Activated CD4-positive, alpha-beta T cell treated with anti-CD3 and anti-CD28 coated beads, Interleukin-2, amount 10 ng/mL, durations not matched to agents 24 days and 14 days (primary cell): ENCODE measurements around the gene AQP1. TPM values are rescaled to one million over a fixed set of nuclear protein-coding genes. Genes with fewer than 3 reads are reported as not detected.

Experiments used
- DNase-seq: peaks from one replicate; pipeline ENCODE4 v3.0.0; 2022
- H3K27ac Mint-ChIP-seq: one replicate; pipeline ENCODE4 v1.8.0; 2022; ENCODE audit warnings: mild to moderate bottlenecking, mixed read lengths
- H3K27me3 Mint-ChIP-seq: one replicate; pipeline ENCODE4 v1.8.0; 2022; ENCODE audit warnings: mixed read lengths
- H3K36me3 Mint-ChIP-seq: one replicate; pipeline ENCODE4 v1.8.0; 2022; ENCODE audit warnings: low read depth, mild to moderate bottlenecking, mixed read lengths
- H3K4me1 Mint-ChIP-seq: one replicate; pipeline ENCODE4 v1.8.0; 2021; ENCODE audit warnings: mixed read lengths
- H3K4me3 Mint-ChIP-seq: one replicate; pipeline ENCODE4 v1.8.0; 2022; ENCODE audit warnings: mild to moderate bottlenecking, moderate library complexity, mixed read lengths
- H3K9me3 Mint-ChIP-seq: one replicate; pipeline ENCODE4 v1.8.0; 2021; ENCODE audit warnings: mixed read lengths
- intact Hi-C: fragments of 100-400 bp; cut with micrococcal nuclease; formaldehyde crosslinking; loops from one replicate; pipeline ENCODE4 v1.15.1; 2023
- total RNA-seq: library from RNA; stranded (reverse); gene quantifications from 2 replicates; pipeline ENCODE4 v1.2.3, GENCODE V29; 2022

The AQP1 gene
- total RNA-seq, 1 donor from 2014 or later, result not detected

DNA sequence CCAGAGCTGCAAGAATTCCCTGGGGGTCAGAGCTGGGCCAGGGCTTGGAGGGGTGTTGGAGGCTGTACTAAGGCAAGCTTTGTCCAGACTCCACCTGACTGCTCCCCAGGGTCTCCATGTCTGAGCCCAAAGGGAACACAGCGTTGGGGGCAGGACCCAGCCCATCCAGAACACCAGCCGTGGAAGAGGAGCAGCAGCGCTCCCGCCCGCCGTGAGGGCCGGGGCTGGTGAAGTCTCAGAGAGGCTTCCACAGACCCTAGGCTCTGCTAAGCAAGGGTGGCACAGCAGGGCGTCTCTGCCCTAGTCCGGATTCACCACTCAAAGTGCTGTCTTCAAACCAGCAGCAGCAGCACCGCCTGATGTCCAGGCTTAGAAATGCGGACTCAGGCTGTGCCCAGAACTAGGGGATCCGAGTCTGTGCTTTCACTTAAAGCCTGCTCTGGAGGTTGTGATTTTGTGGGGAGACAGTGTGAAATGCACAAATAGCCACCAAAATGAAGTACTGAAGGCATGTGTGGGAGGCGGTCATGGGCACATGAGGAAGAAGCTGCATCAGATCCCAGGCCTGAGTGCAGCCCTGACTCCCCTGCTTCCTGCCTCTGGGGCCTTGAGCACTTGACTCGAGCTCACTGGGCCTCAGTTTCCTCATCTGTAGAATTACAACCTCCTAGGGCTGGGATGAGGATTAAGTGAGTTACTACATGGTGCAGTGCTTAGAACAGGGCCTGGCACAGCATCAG is 16.6 kb upstream of the AQP1 start:
- H3K27ac Mint-ChIP-seq, result no peak overlapping the region
- H3K4me3 Mint-ChIP-seq, result no peak overlapping the region
- no peaks in the 10 kb centered on the region for H3K36me3 Mint-ChIP-seq
- H3K9me3 Mint-ChIP-seq, result no peaks in the 10 kb centered on the region
- no peak for DNase-seq
- intact Hi-C loops, result no loop called here
- H3K27me3 Mint-ChIP-seq, result peaks cover 3% of the 10 kb centered on the region
- no peaks in the 10 kb centered on the region for H3K4me1 Mint-ChIP-seq

DNA sequence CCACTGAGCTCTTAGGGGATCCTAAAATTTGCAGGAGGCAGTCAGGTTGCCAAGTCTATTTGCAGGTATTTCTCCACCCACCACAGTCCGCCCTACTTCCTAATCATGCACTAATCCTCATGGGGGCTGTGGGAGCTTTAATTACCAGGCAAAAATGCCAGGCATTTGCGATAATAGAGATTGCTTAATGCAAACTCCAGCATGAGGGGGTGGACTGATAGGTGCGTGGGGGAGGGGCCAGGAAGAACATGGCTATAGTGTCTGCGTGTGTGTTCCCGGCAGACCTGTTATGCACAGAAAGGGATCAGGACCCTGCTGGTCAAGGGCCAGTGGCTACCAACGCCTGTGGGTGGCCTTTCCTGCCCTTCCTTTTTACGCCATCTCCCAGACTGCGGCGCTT is 15.6 kb upstream of the AQP1 start:
- intact Hi-C loops, result no loop called here
- H3K4me3 Mint-ChIP-seq, result no peak overlapping the region
- no peaks in the 10 kb centered on the region for H3K36me3 Mint-ChIP-seq
- no peaks in the 10 kb centered on the region for H3K4me1 Mint-ChIP-seq
- DNase-seq, result no peak
- H3K27me3 Mint-ChIP-seq, result no peaks in the 10 kb centered on the region
- no peaks in the 10 kb centered on the region for H3K9me3 Mint-ChIP-seq
- H3K27ac Mint-ChIP-seq, result no peak overlapping the region

GRCh38 chr7:30896783-30897637 is 14.6 kb upstream of the AQP1 start:
- H3K36me3 Mint-ChIP-seq, result no peaks in the 10 kb centered on the region
- H3K9me3 Mint-ChIP-seq, result no peaks in the 10 kb centered on the region
- intact Hi-C loops, result no loop called here
- no peak overlapping the region for H3K4me3 Mint-ChIP-seq
- no peak for DNase-seq
- no peaks in the 10 kb centered on the region for H3K27me3 Mint-ChIP-seq
- peaks cover 2% of the 10 kb centered on the region for H3K4me1 Mint-ChIP-seq
- H3K27ac Mint-ChIP-seq, result no peak overlapping the region

GRCh38 chr7:30897770-30898169 is 13.9 kb upstream of the AQP1 start:
- Mint-ChIP-seq H3K36me3 (no peaks in the 10 kb centered on the region), H3K9me3 (no peaks in the 10 kb centered on the region), H3K27me3 (no peaks in the 10 kb centered on the region), H3K27ac (no peak overlapping the region), H3K4me3 (no peak overlapping the region), H3K4me1 (peaks cover 2% of the 10 kb centered on the region)
- DNase-seq, result no peak
- intact Hi-C loops, result no loop called here

GRCh38 chr7:30898411-30898810 is 13.2 kb upstream of the AQP1 start:
- Mint-ChIP-seq H3K4me1 (peaks cover 2% of the 10 kb centered on the region), H3K9me3 (no peaks in the 10 kb centered on the region), H3K27ac (no peak overlapping the region), H3K4me3 (no peak overlapping the region), H3K27me3 (no peaks in the 10 kb centered on the region), H3K36me3 (no peaks in the 10 kb centered on the region)
- intact Hi-C loops, result no loop called here
- DNase-seq, result no peak

GRCh38 chr7:30899066-30899465 is 12.6 kb upstream of the AQP1 start:
- Mint-ChIP-seq H3K36me3 (no peaks in the 10 kb centered on the region), H3K4me1 (peaks cover 2% of the 10 kb centered on the region), H3K9me3 (no peaks in the 10 kb centered on the region), H3K27ac (no peak overlapping the region), H3K27me3 (no peaks in the 10 kb centered on the region), H3K4me3 (no peak overlapping the region)
- DNase-seq, result no peak
- intact Hi-C loops, result no loop called here

GRCh38 chr7:30899630-30900029 is 12.0 kb upstream of the AQP1 start:
- Mint-ChIP-seq H3K9me3 (no peaks in the 10 kb centered on the region), H3K27me3 (no peaks in the 10 kb centered on the region), H3K4me1 (peaks cover 2% of the 10 kb centered on the region), H3K4me3 (no peak overlapping the region), H3K27ac (no peak overlapping the region), H3K36me3 (no peaks in the 10 kb centered on the region)
- no peak for DNase-seq
- intact Hi-C loops, result no loop called here

GRCh38 chr7:30900053-30900452 is 11.6 kb upstream of the AQP1 start:
- Mint-ChIP-seq H3K27ac (no peak overlapping the region), H3K9me3 (no peaks in the 10 kb centered on the region), H3K4me1 (peaks cover 2% of the 10 kb centered on the region), H3K27me3 (no peaks in the 10 kb centered on the region), H3K36me3 (no peaks in the 10 kb centered on the region), H3K4me3 (no peak overlapping the region)
- DNase-seq, result no peak
- intact Hi-C loops, result no loop called here

GRCh38 chr7:30900803-30901362 is 10.8 kb upstream of the AQP1 start:
- Mint-ChIP-seq H3K4me3 (no peak overlapping the region), H3K4me1 (peaks cover 2% of the 10 kb centered on the region), H3K27ac (no peak overlapping the region), H3K9me3 (no peaks in the 10 kb centered on the region), H3K36me3 (no peaks in the 10 kb centered on the region), H3K27me3 (no peaks in the 10 kb centered on the region)
- DNase-seq, result no peak
- intact Hi-C loops, result no loop called here

DNA sequence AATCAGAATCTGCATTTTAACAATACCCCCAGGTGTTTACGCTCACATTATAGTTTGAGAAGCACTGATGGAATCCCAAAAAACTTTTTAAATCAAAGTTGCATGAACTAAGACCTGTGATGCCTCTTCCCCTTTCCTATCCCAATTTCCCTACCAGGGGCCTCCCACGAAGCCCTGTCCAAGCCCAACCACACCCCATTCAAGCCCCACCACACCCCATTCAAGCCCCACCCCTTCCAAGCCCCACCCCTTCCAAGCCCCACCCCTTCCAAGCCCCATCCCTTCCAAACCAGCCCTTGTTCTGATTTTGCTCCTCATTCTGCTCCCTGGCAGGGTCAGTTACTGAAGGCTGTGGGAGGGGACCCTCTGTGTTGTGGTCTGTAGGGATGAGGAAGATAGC is 9.8 kb upstream of the AQP1 start:
- peaks cover 2% of the 10 kb centered on the region for H3K4me1 Mint-ChIP-seq
- intact Hi-C loops, result no loop called here
- H3K27ac Mint-ChIP-seq, result no peak overlapping the region

DNA sequence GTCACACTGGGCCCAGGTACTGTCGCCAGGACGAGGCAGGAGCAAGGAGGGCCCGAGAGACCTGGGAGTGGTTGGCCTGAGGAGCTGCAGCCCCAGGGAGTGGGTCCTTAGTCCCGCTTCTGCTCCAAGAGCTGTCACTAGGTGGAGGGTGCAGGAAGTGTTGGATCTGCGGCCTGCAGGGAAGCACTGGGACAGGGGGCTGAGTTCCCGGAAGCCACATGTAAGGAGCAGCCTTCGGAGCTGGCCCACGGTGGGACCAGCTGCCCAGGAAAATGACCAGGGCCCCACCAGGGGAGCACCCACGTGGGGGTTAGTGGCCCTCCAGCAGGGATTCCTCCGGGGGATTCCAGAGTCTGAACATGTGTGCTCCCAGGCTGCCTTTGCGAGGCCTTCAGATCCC is 9.2 kb upstream of the AQP1 start:
- intact Hi-C loops, result no loop called here
- Mint-ChIP-seq H3K27ac (no peak overlapping the region), H3K27me3 (no peaks in the 10 kb centered on the region), H3K9me3 (no peaks in the 10 kb centered on the region), H3K36me3 (no peaks in the 10 kb centered on the region), H3K4me1 (peaks cover 2% of the 10 kb centered on the region), H3K4me3 (no peak overlapping the region)
- DNase-seq, result no peak

More for the DNA sequence above, 9.8 kb upstream of the AQP1 start:
- Mint-ChIP-seq H3K36me3 (no peaks in the 10 kb centered on the region), H3K9me3 (no peaks in the 10 kb centered on the region), H3K27me3 (no peaks in the 10 kb centered on the region), H3K4me3 (no peak overlapping the region)
- no peak for DNase-seq

- Mint-ChIP-seq H3K27ac (no peak overlapping the region), H3K9me3 (no peaks in the 10 kb centered on the region), H3K4me1 (peaks cover 2% of the 10 kb centered on the region), H3K27me3 (no peaks in the 10 kb centered on the region), H3K36me3 (no peaks in the 10 kb centered on the region), H3K4me3 (no peak overlapping the region)
- DNase-seq, result no peak
- intact Hi-C loops, result no loop called here
Measured at GRCh38 chr7:30903146-30903545, 8.5 kb upstream of the AQP1 start.

DNA sequence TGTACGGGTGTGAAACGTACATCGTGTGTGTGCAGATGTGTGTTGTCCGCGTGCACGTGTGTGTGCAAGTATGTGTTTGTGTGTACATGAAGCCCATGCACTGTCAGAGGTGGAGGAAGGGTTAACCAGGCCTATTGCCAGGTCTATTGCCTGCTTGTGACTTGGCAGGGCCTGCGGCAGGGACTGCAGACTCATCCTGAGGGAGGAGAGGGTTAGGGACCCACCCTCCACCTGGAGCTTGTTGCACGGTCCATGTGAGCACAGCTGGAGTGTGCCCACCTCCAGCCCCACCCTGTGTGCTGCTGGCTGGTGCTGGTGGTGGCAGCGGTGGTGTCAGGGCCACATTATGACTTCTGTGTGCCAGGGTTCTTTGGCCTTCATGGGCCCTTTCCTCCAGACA is 7.1 kb upstream of the AQP1 start:
- H3K27me3 Mint-ChIP-seq, result no peaks in the 10 kb centered on the region
- H3K9me3 Mint-ChIP-seq, result no peaks in the 10 kb centered on the region
- no peak overlapping the region for H3K4me3 Mint-ChIP-seq
- H3K27ac Mint-ChIP-seq, result no peak overlapping the region
- DNase-seq, result no peak
- H3K4me1 Mint-ChIP-seq, result peaks cover 2% of the 10 kb centered on the region
- H3K36me3 Mint-ChIP-seq, result no peaks in the 10 kb centered on the region
- intact Hi-C loops, result no loop called here
